RWPE1 (cell line): ENCODE results near the gene STYK1.

Source experiments
- CTCF ChIA-PET: fragments of 350-600 bp; sonication (Branson Sonifier 250); formaldehyde crosslinking; extraction: SDS; loops from one replicate; lab custom pipeline; 2021; lab: Yijun Ruan, JAX
- POLR2A ChIA-PET: fragments of 400-600 bp; formaldehyde crosslinking; extraction: SDS; loops from one replicate; lab custom pipeline; 2020; ENCODE audit warnings: antibody characterized with exemption; ENCODE audit not compliant: low non-redundant PET; lab: Yijun Ruan, JAX
- DNase-seq: peaks from one replicate; pipeline ENCODE4 v3.0.0; 2012; ENCODE audit warnings: low spot score
- H3K27ac ChIP-seq: fragments of 450-650 bp; 2 replicates; pipeline ENCODE4 v1.5.1; 2017
- CTCF ChIP-seq: fragments of 450-650 bp; conservative IDR thresholded peaks from 2 replicates; pipeline ENCODE4 v1.5.1; 2017; ENCODE audit warnings: low read depth, mild to moderate bottlenecking

STYK1 gene

GRCh38 chr12:10697156-10697555, 23.3 kb upstream of the STYK1 start:
- TF ChIP-seq CTCF: no peak
- ChIA-PET POLR2A (no interaction called here), CTCF (interaction anchor here (0.6 to 0.7 kb wide), 2 partner anchors 13 to 62 kb away, joined by 3 read pairs; no protein-coding TSS in a partner anchor)
- no peak overlapping the region for H3K27ac ChIP-seq
- DNase-seq: no peak

GRCh38 chr12:10690906-10691305, 17.1 kb upstream of the STYK1 start:
- ChIA-PET POLR2A (no interaction called here), CTCF (interaction anchor here (0.8 kb wide), 1 partner anchor 79 kb away, joined by 3 read pairs; no protein-coding TSS in a partner anchor)
- H3K27ac ChIP-seq: no peak overlapping the region
- no peak for TF ChIP-seq CTCF
- DNase-seq: no peak

- no peak for TF ChIP-seq CTCF
- DNase-seq: no peak
- POLR2A ChIA-PET: no interaction called here
- no peak overlapping the region for H3K27ac ChIP-seq
- CTCF ChIA-PET: no interaction called here
These were observed 15.3 kb upstream of the STYK1 start for GRCh38 chr12:10689146-10689545.

- POLR2A ChIA-PET: no interaction called here
- CTCF ChIA-PET: no interaction called here
- H3K27ac ChIP-seq: no peak overlapping the region
- DNase-seq: no peak
- TF ChIP-seq CTCF: no peak
These were observed 14.2 kb upstream of the STYK1 start for GRCh38 chr12:10688042-10688441.

GRCh38 chr12:10672231-10672868, 1.5 kb downstream of the STYK1 start:
- CTCF ChIA-PET: no interaction called here
- POLR2A ChIA-PET: no interaction called here
- no peak for DNase-seq
- H3K27ac ChIP-seq: no peak overlapping the region
- TF ChIP-seq CTCF: no peak

- CTCF ChIA-PET: interaction anchor here (0.6 kb wide), 1 partner anchor 12 kb away, joined by 3 read pairs; no protein-coding TSS in a partner anchor
- no peak for DNase-seq
- TF ChIP-seq CTCF: no peak
- POLR2A ChIA-PET: no interaction called here
- H3K27ac ChIP-seq: no peak overlapping the region
These were observed 4.3 kb downstream of the STYK1 start for GRCh38 chr12:10669533-10669932.
